Measurements from ENCODE around the gene PRRX2. TPM values are rescaled to one million over a fixed set of nuclear protein-coding genes. Genes with fewer than 3 reads are reported as not detected.
"Not testable (repeated sequence)": the region's sequence is repeated elsewhere in the genome, so short reads cannot be mapped to it uniquely, and the experiment has no call there.

The PRRX2 gene
- total RNA-seq, 1 donor from 2014 or later: 10.4 TPM

- no peak for DNase-seq (ENCODE audit: low spot score)
Measured at GRCh38 chr9:129653823-129654553, 11.5 kb upstream of the PRRX2 start.

GRCh38 chr9:129654554-129655040, 10.8 kb upstream of the PRRX2 start:
- DNase-seq (ENCODE audit: low spot score): no peak

- DNase-seq (ENCODE audit: low spot score): no peak
Measured at GRCh38 chr9:129655154-129655553, 10.3 kb upstream of the PRRX2 start.

- no peak for DNase-seq (ENCODE audit: low spot score)
Measured at GRCh38 chr9:129655696-129656095, 9.8 kb upstream of the PRRX2 start.

GRCh38 chr9:129656795-129657390, 8.6 kb upstream of the PRRX2 start:
- DNase-seq (ENCODE audit: low spot score): no peak

GRCh38 chr9:129661029-129661428, 4.4 kb upstream of the PRRX2 start:
- DNase-seq (ENCODE audit: low spot score): no peak

- DNase-seq (ENCODE audit: low spot score): not testable (repeated sequence)
Measured at GRCh38 chr9:129662239-129662638, 3.2 kb upstream of the PRRX2 start.

GRCh38 chr9:129664746-129665388, 580 bp upstream of the PRRX2 start:
- DNase-seq (ENCODE audit: low spot score): no peak

GRCh38 chr9:129665814-129666520, 520 bp downstream of the PRRX2 start:
- no peak for DNase-seq (ENCODE audit: low spot score)

- DNase-seq (ENCODE audit: low spot score): no peak
Measured at GRCh38 chr9:129666575-129666974, 1.1 kb downstream of the PRRX2 start.

GRCh38 chr9:129667378-129667777, 1.9 kb downstream of the PRRX2 start:
- DNase-seq (ENCODE audit: low spot score): no peak

- DNase-seq (ENCODE audit: low spot score): no peak
Measured at GRCh38 chr9:129667850-129668249, 2.4 kb downstream of the PRRX2 start.

- DNase-seq (ENCODE audit: low spot score): no peak
Measured at GRCh38 chr9:129669141-129669718, 3.8 kb downstream of the PRRX2 start.

- DNase-seq (ENCODE audit: low spot score): no peak
Measured at GRCh38 chr9:129669946-129670345, 4.5 kb downstream of the PRRX2 start.

- DNase-seq (ENCODE audit: low spot score): no peak
Measured at GRCh38 chr9:129671065-129671464, 5.6 kb downstream of the PRRX2 start.

- DNase-seq (ENCODE audit: low spot score): no peak
Measured at GRCh38 chr9:129671519-129671918, 6.1 kb downstream of the PRRX2 start.

- no peak for DNase-seq (ENCODE audit: low spot score)
Measured at GRCh38 chr9:129672702-129673101, 7.3 kb downstream of the PRRX2 start.

GRCh38 chr9:129673602-129674001, 8.2 kb downstream of the PRRX2 start:
- DNase-seq (ENCODE audit: low spot score): no peak

GRCh38 chr9:129674229-129674628, 8.8 kb downstream of the PRRX2 start:
- DNase-seq (ENCODE audit: low spot score): no peak

GRCh38 chr9:129675620-129676019, 10.2 kb downstream of the PRRX2 start:
- peak; percentile 33 for DNase-seq (ENCODE audit: low spot score)

- DNase-seq (ENCODE audit: low spot score): no peak
Measured at GRCh38 chr9:129676287-129676686, 10.8 kb downstream of the PRRX2 start.

- DNase-seq (ENCODE audit: low spot score): peak; percentile 83
Measured at GRCh38 chr9:129676975-129677374, 11.5 kb downstream of the PRRX2 start.

Measured in umbilical cord (tissue), 2 donors.